Measurements from ENCODE around the gene NRG2.

NRG2 gene

GRCh38 chr5:140042643-140043507 is at the start of gene NRG2:
NRG2 (minus strand) TSS chr5:140043299.
- DNase-seq (ENCODE audit: low spot score): peak; percentile 80

- no peak for DNase-seq (ENCODE audit: low spot score)
Measured at GRCh38 chr5:140090251-140090650, 47.2 kb upstream of the NRG2 start.

GRCh38 chr5:140084541-140084940 is 41.4 kb upstream of the NRG2 start:
- DNase-seq (ENCODE audit: low spot score): no peak

GRCh38 chr5:140083650-140084049 is 40.6 kb upstream of the NRG2 start:
- no peak for DNase-seq (ENCODE audit: low spot score)

- no peak for DNase-seq (ENCODE audit: low spot score)
Measured at GRCh38 chr5:140083120-140083519, 40.0 kb upstream of the NRG2 start.

- DNase-seq (ENCODE audit: low spot score): no peak
Measured at GRCh38 chr5:140076788-140077187, 33.7 kb upstream of the NRG2 start.

- no peak for DNase-seq (ENCODE audit: low spot score)
Measured at GRCh38 chr5:140076142-140076541, 33.0 kb upstream of the NRG2 start.

GRCh38 chr5:140075371-140075770 is 32.3 kb upstream of the NRG2 start:
- DNase-seq (ENCODE audit: low spot score): no peak

GRCh38 chr5:140073296-140073695 is 30.2 kb upstream of the NRG2 start:
- peak; percentile 16 for DNase-seq (ENCODE audit: low spot score)

GRCh38 chr5:140072812-140073211 is 29.7 kb upstream of the NRG2 start:
- DNase-seq (ENCODE audit: low spot score): no peak

- no peak for DNase-seq (ENCODE audit: low spot score)
Measured at GRCh38 chr5:140060816-140061215, 17.7 kb upstream of the NRG2 start.

GRCh38 chr5:140058212-140058932 is 15.3 kb upstream of the NRG2 start:
- DNase-seq (ENCODE audit: low spot score): no peak

- no peak for DNase-seq (ENCODE audit: low spot score)
Measured at GRCh38 chr5:140056880-140057279, 13.8 kb upstream of the NRG2 start.

GRCh38 chr5:140055152-140055551 is 12.1 kb upstream of the NRG2 start:
- no peak for DNase-seq (ENCODE audit: low spot score)

GRCh38 chr5:140054086-140054689 is 11.1 kb upstream of the NRG2 start:
- no peak for DNase-seq (ENCODE audit: low spot score)

- no peak for DNase-seq (ENCODE audit: low spot score)
Measured at GRCh38 chr5:140051950-140052349, 8.9 kb upstream of the NRG2 start.

GRCh38 chr5:140049713-140050112 is 6.6 kb upstream of the NRG2 start:
- no peak for DNase-seq (ENCODE audit: low spot score)

GRCh38 chr5:140049205-140049604 is 6.1 kb upstream of the NRG2 start:
- no peak for DNase-seq (ENCODE audit: low spot score)

- DNase-seq (ENCODE audit: low spot score): no peak
Measured at GRCh38 chr5:140044041-140044440, 942 bp upstream of the NRG2 start.

GRCh38 chr5:140043508-140043872 is 391 bp upstream of the NRG2 start:
- peak; percentile 5 for DNase-seq (ENCODE audit: low spot score)

GRCh38 chr5:140042393-140042642 is 781 bp downstream of the NRG2 start:
- no peak for DNase-seq (ENCODE audit: low spot score)

- no peak for DNase-seq (ENCODE audit: low spot score)
Measured at GRCh38 chr5:140041492-140042392, 1.4 kb downstream of the NRG2 start.
